ENCODE measurements around the gene PIH1D1. TPM values are rescaled to one million over a fixed set of nuclear protein-coding genes. Genes with fewer than 3 reads are reported as not detected.

Gene PIH1D1
- total RNA-seq, 1 donor from 2014 or later = 125 TPM

DNA sequence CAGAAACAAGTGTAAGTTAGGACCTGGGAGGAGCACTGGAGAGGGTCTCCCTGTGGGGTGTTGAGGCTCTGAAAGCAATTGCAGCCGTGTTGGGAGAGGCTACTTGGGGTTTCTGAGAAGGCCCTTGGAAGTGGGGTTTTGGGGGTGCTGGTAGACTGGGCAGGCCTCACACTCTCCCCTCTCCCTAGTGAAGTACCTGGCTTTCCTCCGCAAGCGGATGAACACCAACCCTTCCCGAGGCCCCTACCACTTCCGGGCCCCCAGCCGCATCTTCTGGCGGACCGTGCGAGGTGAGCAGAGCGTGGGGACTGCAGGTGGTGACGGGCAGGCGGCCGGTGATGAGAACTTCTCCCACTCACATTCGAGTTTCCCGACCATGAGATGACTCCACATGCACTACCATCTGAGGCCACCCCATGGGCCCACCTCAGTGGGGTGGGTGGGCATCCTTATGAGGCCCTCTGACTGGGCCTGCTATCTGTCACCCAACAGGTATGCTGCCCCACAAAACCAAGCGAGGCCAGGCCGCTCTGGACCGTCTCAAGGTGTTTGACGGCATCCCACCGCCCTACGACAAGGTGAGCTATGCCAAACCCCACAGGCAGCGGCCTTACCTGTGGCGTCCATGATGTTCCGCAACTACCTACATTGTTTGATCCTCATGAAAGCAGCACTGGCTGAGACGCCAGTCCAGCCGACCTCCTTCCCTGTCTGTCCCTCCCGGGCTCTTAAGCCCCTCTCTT lies 38.8 kb upstream of the PIH1D1 start:
- no peaks in the 10 kb centered on the region for H3K9me3 Mint-ChIP-seq (ENCODE audit: low read depth)
- TF ChIP-seq, protein P1, sequence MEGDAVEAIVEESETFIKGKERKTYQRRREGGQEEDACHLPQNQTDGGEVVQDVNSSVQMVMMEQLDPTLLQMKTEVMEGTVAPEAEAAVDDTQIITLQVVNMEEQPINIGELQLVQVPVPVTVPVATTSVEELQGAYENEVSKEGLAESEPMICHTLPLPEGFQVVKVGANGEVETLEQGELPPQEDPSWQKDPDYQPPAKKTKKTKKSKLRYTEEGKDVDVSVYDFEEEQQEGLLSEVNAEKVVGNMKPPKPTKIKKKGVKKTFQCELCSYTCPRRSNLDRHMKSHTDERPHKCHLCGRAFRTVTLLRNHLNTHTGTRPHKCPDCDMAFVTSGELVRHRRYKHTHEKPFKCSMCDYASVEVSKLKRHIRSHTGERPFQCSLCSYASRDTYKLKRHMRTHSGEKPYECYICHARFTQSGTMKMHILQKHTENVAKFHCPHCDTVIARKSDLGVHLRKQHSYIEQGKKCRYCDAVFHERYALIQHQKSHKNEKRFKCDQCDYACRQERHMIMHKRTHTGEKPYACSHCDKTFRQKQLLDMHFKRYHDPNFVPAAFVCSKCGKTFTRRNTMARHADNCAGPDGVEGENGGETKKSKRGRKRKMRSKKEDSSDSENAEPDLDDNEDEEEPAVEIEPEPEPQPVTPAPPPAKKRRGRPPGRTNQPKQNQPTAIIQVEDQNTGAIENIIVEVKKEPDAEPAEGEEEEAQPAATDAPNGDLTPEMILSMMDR (IDR thresholded peaks at IDR 0.05; ENCODE audit: unreplicated experiment) = no peak
- H3K27ac Mint-ChIP-seq = peak overlapping the region; percentile 96
- no peaks in the 10 kb centered on the region for H3K27me3 Mint-ChIP-seq
- DNase-seq (ENCODE audit: low spot score, unreplicated experiment) = no peak
- H3K4me1 Mint-ChIP-seq (ENCODE audit: low read depth) = peaks cover 14% of the 10 kb centered on the region
- H3K4me3 Mint-ChIP-seq (ENCODE audit: low read depth) = peak overlapping the region; percentile 97
- peaks cover 28% of the 10 kb centered on the region for H3K36me3 Mint-ChIP-seq (ENCODE audit: insufficient read depth)

DNA sequence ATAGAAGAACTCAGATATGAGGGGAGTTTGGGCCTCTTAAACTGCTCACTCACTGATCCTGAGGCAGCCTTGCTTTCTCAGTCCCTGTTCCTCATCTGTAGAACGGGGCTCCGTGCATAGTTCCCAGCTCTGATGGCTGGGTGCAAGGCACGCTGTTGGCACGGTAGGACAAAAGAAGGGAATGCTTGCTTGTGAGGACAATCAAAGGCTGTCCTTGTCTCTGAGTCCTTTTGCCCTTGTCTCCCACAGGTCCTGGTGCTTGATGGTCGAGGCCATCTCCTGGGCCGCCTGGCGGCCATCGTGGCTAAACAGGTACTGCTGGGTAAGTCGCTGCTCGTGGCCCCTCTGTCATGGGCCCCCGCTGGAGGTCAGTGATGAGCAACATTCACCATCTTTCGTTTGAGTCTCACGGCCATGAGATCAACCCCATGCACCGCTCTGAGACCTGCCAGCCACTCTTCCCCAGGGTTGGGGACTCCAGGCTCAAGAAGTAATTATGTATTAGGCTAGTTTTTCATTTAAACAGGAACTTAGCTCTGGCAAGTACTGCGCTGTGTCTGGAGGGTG lies 38.1 kb upstream of the PIH1D1 start:
- peaks cover 14% of the 10 kb centered on the region for H3K4me1 Mint-ChIP-seq (ENCODE audit: low read depth)
- peak overlapping the region; percentile 97 for H3K4me3 Mint-ChIP-seq (ENCODE audit: low read depth)
- TF ChIP-seq, protein P1 (IDR thresholded peaks at IDR 0.05; ENCODE audit: unreplicated experiment) = no peak
- peak overlapping the region; percentile 96 for H3K27ac Mint-ChIP-seq
- H3K36me3 Mint-ChIP-seq (ENCODE audit: insufficient read depth) = peaks cover 28% of the 10 kb centered on the region
- no peak for DNase-seq (ENCODE audit: low spot score, unreplicated experiment)
- H3K9me3 Mint-ChIP-seq (ENCODE audit: low read depth) = no peaks in the 10 kb centered on the region
- H3K27me3 Mint-ChIP-seq = no peaks in the 10 kb centered on the region

DNA sequence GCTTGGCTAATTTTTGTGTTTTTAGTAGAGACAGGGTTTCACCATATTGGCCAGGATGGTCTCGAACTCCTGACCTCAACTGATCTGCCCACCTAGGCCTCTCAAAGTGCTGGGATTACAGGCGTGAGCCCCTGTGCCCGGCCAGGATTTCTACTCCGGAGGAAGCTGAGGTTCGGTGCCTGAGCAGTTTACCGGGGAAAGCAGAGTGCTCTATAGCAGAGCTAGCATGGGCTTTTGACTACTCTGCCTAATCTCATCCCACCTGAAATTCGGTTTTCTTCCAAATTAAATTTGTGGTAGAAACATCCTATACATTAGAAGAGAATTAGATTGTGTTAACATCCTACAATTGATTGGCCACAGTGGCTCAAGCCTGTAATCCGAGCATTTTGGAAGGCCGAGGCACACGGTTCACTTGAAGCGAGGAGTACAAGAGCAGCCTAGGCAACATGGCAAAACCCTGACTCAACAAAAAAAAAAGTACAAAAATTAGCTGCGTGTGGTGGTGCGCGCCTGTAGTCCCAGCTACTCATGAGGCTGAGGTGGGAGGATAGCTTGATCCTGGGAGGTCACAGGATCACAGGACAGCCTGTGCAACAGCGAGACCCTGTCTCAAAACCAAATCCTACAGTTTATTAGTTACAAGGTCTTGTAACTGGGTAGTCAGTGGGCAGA lies 37.4 kb upstream of the PIH1D1 start:
- H3K4me1 Mint-ChIP-seq (ENCODE audit: low read depth) = peaks cover 14% of the 10 kb centered on the region
- peaks cover 28% of the 10 kb centered on the region for H3K36me3 Mint-ChIP-seq (ENCODE audit: insufficient read depth)
- peak overlapping the region; percentile 96 for H3K27ac Mint-ChIP-seq
- no peak for DNase-seq (ENCODE audit: low spot score, unreplicated experiment)
- H3K9me3 Mint-ChIP-seq (ENCODE audit: low read depth) = no peaks in the 10 kb centered on the region
- H3K27me3 Mint-ChIP-seq = no peaks in the 10 kb centered on the region
- TF ChIP-seq, protein P1 (IDR thresholded peaks at IDR 0.05; ENCODE audit: unreplicated experiment) = no peak
- peak overlapping the region; percentile 97 for H3K4me3 Mint-ChIP-seq (ENCODE audit: low read depth)

DNA sequence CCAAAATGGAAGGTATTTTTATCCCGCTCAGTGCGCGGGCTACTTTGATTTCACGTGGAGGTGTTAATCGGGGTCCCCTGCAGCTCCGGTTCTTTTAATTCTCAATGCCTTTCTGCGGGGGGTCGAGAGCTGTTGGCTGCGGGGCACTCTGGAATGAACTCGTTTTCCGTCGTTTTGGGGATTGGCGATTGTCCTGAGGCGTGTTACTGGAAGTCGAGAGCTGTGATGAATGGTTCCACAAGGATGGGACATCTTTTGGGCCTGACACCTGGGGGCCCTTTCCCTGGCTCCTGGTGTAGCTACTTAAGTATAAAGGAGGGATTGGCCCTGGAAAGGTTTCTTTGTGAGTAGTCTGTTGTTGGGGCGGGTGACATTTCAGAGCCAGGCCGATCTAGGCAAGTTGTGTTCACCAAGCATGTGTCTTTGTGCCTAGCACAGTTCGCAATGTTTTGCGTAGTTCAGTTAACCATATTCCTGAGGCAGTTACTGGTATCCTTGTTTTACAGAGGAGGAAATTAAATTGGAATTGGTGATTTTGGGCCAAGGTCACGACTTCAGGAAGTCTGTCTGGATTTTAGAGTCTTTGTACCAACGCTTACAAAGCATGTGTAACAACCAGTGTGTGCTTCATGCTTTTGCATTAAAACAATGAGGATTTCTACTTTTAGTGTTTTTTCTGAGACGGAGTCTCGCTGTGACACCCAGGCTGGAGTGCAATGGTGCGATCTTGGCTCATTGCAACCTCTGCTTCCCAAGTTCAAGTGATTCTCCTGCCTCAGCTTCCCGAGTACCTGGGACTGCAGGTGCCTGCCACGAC lies 36.6 kb upstream of the PIH1D1 start:
- TF ChIP-seq, protein P1 (IDR thresholded peaks at IDR 0.05; ENCODE audit: unreplicated experiment) = no peak
- H3K27ac Mint-ChIP-seq = peak overlapping the region; percentile 96
- DNase-seq (ENCODE audit: low spot score, unreplicated experiment) = no peak
- peak overlapping the region; percentile 97 for H3K4me3 Mint-ChIP-seq (ENCODE audit: low read depth)
- H3K4me1 Mint-ChIP-seq (ENCODE audit: low read depth) = peaks cover 14% of the 10 kb centered on the region
- H3K27me3 Mint-ChIP-seq = no peaks in the 10 kb centered on the region
- peaks cover 28% of the 10 kb centered on the region for H3K36me3 Mint-ChIP-seq (ENCODE audit: insufficient read depth)
- H3K9me3 Mint-ChIP-seq (ENCODE audit: low read depth) = no peaks in the 10 kb centered on the region
